Psoas muscle (tissue), 8 donors: ENCODE data around the gene ZC2HC1B. TPM values are rescaled to one million over a fixed set of nuclear protein-coding genes. Genes with fewer than 3 reads are reported as not detected.

Experiments
- ATAC-seq, 4 donors: fragments of 200-7000 bp; cut with Tn5 transposase; one replicate each; pipeline ENCODE4 v1.9.1; 2020; ENCODE audit warnings: moderate library complexity in 3 of 4, mild to moderate bottlenecking in 2 of 4
- DNase-seq, 2 donors: peaks; one replicate each; pipeline ENCODE4 v3.0.0-alpha.2; 2020
- H3K27ac ChIP-seq: fragments of 200-600 bp; one replicate; pipeline ENCODE4 v1.8.0; 2022
- H3K27me3 ChIP-seq, 3 donors: fragments of 200-600 bp in 1 of 3; one replicate each; pipeline versions ENCODE4 v1.6.1 to v1.8.0; 2013 to 2022; ENCODE audit warnings: low read length in 2 of 3, mild to moderate bottlenecking in 2 of 3, moderate library complexity in 1 of 3; ENCODE audit not compliant: insufficient read depth in 3 of 3
- H3K36me3 ChIP-seq, 2 donors: fragments of 200-600 bp in 1 of 2; one replicate each; pipeline versions ENCODE4 v1.6.1 to v1.8.0; 2013 to 2022; ENCODE audit warnings: low read depth in 1 of 2, mild to moderate bottlenecking in 1 of 2, moderate library complexity in 1 of 2; ENCODE audit not compliant: insufficient read depth in 1 of 2
- H3K4me1 ChIP-seq: fragments of 200-600 bp; one replicate; pipeline ENCODE4 v1.8.0; 2022
- H3K4me3 ChIP-seq: fragments of 200-600 bp; one replicate; pipeline ENCODE4 v1.8.0; 2022; ENCODE audit warnings: mild to moderate bottlenecking
- H3K9me3 ChIP-seq: fragments of 200-600 bp; one replicate; pipeline ENCODE4 v1.8.0; 2022
- CTCF ChIP-seq: fragments of 200-600 bp; IDR thresholded peaks from one replicate; pipeline ENCODE4 v1.8.0; 2022; ENCODE audit warnings: antibody characterized with exemption
- WGBS, 3 donors: extraction: QIAGEN DNeasy Blood & Tissue Kit; methylation state at CpG; one replicate each; pipeline versions ENCODE4 v1.1.6 to v1.1.7; 2013; 5-methylcytosine and 5-hydroxymethylcytosine counted together
- intact Hi-C, 2 donors: fragments of 100-400 bp; cut with DNase I; formaldehyde crosslinking; loops; one replicate each; pipeline versions ENCODE4 v1.11.0 to v1.14.2; 2022
- polyA plus RNA-seq, 3 donors: library from polyadenylated mRNA; stranded (reverse); fragments of 200-250 nt; gene quantifications; one replicate each; pipeline ENCODE4 v1.2.3, GENCODE V29; 2013
- total RNA-seq, 4 donors: library from RNA; stranded (reverse); fragmentation: NEBNext Ultra II Directional in 2 of 4; extraction: Animal tissue kit (Norgen Biotek cat#: 25700) in 2 of 4; gene quantifications; one replicate each; pipeline versions ENCODE4 v1.2.1 to v1.2.4, GENCODE V29; 2021 to 2023
- donor health status: healthy with polysubstance abuse.
- donor health status: DM: no; HTN: no; CAD: no; lungs with moderate emphysema.
- donor health status: Bipolar disorder and iron deficiency.
- donor health status: healthy.
- donor health status: DM: yes; HTN: yes; CAD: no.
- donor health status: DM: no; HTN: no; CAD: no.
- donor health status: DM: no; HTN: no; CAD: no.
- donor health status: DM: yes; HTN: yes; CAD: no.

ZC2HC1B gene
- total and polyA plus RNA-seq, 7 donors: 0.56 TPM; not detected in 6

DNA sequence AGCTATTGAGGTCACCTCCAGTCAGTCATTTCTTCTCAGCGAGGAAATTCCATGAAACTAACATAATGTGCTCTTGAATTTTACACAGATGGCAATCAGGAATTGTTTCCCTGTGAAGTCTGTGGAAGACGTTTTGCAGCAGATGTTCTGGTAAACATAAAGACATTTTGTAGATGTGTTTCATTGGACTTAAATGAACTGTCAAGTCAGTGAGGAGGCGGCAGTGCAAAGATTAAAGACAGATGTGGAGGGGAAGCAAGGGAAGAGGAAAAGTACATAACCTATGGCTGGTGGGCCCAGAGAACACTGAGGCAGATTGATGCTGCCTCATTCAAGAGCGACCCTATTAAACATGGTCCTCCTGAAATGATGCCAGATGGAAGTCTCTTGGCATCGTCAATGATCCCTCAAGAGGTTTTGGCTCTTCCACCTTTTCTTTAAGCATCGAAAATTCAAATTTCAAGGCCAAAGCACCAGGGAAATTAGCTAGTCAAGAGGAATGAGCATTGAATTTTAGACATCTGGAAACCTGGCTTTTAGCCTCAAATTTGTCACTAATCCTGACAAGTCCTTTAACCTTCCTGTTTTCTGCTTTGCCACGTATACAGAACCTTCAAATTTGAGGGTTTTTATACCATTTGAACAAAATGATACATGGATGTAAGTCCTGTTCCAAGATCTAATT, 20.1 kb downstream of the ZC2HC1B start:
- no peak for TF ChIP-seq CTCF
- H3K27ac ChIP-seq: no peak overlapping the region
- DNase-seq (no peak), ATAC-seq (no peak)
- no peaks in the 10 kb centered on the region for H3K4me1 ChIP-seq
- intact Hi-C loops: no loop called here
- H3K27me3 ChIP-seq: no peaks in the 10 kb centered on the region
- WGBS, 3 donors: 26 to 29% (median 28%) methylated on average over 7 of the region's 7 CpGs
- H3K4me3 ChIP-seq: no peak overlapping the region
- no peaks in the 10 kb centered on the region for H3K9me3 ChIP-seq
- H3K36me3 ChIP-seq: no peaks in the 10 kb centered on the region

GRCh38 chr6:143885116-143885515, 20.8 kb downstream of the ZC2HC1B start:
- Histone ChIP-seq H3K4me3 (no peak overlapping the region), H3K4me1 (no peaks in the 10 kb centered on the region), H3K27ac (no peak overlapping the region), H3K9me3 (no peaks in the 10 kb centered on the region), H3K27me3 (no peaks in the 10 kb centered on the region), H3K36me3 (no peaks in the 10 kb centered on the region)
- intact Hi-C loops: no loop called here
- ATAC-seq (no peak), DNase-seq (no peak)
- TF ChIP-seq CTCF: no peak
- WGBS, 3 donors: 97 to 100% (median 98%) methylated on average over 1 of the region's 1 CpG

GRCh38 chr6:143894655-143895054, 30.4 kb downstream of the ZC2HC1B start:
- Histone ChIP-seq H3K27me3 (no peaks in the 10 kb centered on the region), H3K4me3 (no peak overlapping the region), H3K27ac (no peak overlapping the region), H3K9me3 (no peaks in the 10 kb centered on the region), H3K36me3 (no peaks in the 10 kb centered on the region), H3K4me1 (no peaks in the 10 kb centered on the region)
- no peak for DNase-seq
- WGBS, 3 donors: 26 to 59% (median 47%) methylated on average over 1 of the region's 1 CpG
- ATAC-seq: no peak
- intact Hi-C loops: no loop called here
- TF ChIP-seq CTCF: no peak

DNA sequence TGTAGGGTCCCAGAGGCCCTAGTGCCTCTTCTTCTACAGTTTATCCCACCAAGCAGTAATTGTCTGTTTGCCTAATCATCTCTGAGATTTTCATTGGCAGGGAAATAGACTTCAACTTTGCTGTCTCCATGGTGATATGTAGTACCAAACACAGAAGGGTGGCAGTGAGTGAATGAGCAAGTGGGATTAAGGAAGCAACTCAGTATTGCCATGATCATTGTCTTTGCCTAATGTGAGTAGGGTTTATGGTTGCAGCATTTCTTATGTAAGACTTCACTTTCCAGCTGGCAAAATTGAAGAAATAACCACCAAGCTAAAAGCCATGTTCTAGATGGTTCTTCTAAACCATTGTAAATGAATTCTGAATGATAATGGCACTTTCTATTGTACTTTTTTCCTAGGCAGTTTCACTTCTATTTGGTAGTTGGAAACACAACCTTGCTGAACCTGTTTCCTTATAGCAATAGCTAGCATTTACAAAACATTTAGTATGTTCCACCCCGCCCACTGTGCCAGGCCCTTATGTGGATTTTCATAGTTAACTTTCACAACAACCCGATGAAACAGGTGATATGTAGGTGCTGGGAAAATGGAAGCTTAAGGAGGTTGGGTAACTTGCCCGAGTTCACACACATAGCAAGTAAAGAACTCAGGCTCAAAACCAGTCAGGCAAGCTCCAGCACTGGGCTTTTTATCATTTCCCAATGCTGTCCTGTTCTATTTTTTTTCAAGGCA, 32.0 kb downstream of the ZC2HC1B start:
- DNase-seq (no peak), ATAC-seq (no peak)
- no peaks in the 10 kb centered on the region for H3K9me3 ChIP-seq
- H3K4me1 ChIP-seq: no peaks in the 10 kb centered on the region
- no peak overlapping the region for H3K4me3 ChIP-seq
- no peak overlapping the region for H3K27ac ChIP-seq
- intact Hi-C loops: no loop called here
- TF ChIP-seq CTCF: no peak
- WGBS, 3 donors: 52 to 70% (median 58%) methylated on average over 3 of the region's 3 CpGs
- H3K27me3 ChIP-seq: no peaks in the 10 kb centered on the region
- no peaks in the 10 kb centered on the region for H3K36me3 ChIP-seq
